NCI-H128 (cell line): ENCODE results near the gene TEAD1.
A peak's percentile ranks its signal among the peaks of the same experiment; 100 is the strongest.

Experiments
- DNase-seq: peaks from one replicate; lab custom pipeline; 2025; ENCODE audit not compliant: unreplicated experiment; lab: John Stamatoyannopoulos, UW

TEAD1 gene

DNA sequence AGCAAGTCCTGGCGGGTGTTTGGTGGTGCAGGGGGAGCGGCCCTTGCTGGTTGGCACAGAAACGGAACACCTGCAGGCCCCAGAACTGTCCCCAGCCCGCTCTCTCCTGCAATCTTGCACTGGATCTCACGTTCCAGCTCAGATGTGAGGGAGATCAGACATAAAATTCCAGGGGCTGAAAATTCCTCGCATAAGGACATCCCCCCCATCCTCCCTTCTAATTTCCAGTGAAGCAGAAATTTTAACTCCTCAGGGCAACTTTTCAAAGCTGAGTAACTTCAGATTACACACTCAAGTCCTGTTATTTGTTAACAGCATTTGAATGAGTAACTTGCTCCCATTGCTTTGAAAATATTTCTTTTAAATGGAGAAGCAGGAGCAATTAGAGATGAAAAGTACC is 294.6 kb downstream of the TEAD1 start:
- no peak for DNase-seq

GRCh38 chr11:12971955-12972354 is 297.7 kb downstream of the TEAD1 start:
- DNase-seq = no peak

GRCh38 chr11:12973528-12974181 is 299.4 kb downstream of the TEAD1 start:
- DNase-seq = no peak

DNA sequence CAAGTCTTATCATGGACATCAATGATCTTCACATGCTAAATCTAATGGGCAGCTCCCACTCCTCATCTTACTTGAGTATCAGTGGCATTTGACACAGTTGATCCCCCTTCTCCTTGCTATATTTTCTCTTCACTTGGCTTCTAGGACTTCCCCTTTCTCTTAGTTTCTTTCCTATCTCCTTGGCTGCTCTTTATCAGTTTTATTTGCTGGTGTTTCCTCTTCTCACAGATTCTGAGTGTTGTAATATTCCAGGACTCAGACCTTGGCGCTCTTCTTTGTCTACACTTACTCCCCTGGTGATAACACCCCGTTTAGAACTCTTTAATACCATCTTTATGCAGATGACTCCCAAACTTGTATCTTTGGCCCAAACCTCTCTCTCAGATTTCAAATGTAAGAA is 301.0 kb downstream of the TEAD1 start:
- no peak for DNase-seq

- peak; percentile 85 for DNase-seq
These were observed 305.9 kb downstream of the TEAD1 start for GRCh38 chr11:12979928-12980689.

GRCh38 chr11:12981676-12982522 is 307.7 kb downstream of the TEAD1 start:
- no peak for DNase-seq

- no peak for DNase-seq
These were observed 309.1 kb downstream of the TEAD1 start for GRCh38 chr11:12983336-12983735.

- DNase-seq = no peak
These were observed 312.1 kb downstream of the TEAD1 start for GRCh38 chr11:12986194-12986898.

- no peak for DNase-seq
These were observed 315.4 kb downstream of the TEAD1 start for GRCh38 chr11:12989428-12990161.

DNA sequence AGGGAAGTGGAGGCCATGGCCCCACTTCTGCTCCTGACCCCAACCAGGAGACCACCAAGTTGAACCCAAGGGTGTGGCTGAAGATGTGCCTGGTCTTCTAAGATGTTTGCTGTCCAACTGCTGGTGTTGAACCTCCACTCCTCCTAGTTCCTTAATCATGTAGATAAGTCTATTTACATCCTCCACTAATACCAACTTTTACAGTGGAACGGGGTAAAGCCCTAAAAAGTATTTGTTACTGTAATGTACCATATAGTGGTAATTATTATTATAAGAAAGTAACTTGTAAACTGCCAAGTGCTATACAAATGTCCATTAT is 315.9 kb downstream of the TEAD1 start:
- no peak for DNase-seq

DNA sequence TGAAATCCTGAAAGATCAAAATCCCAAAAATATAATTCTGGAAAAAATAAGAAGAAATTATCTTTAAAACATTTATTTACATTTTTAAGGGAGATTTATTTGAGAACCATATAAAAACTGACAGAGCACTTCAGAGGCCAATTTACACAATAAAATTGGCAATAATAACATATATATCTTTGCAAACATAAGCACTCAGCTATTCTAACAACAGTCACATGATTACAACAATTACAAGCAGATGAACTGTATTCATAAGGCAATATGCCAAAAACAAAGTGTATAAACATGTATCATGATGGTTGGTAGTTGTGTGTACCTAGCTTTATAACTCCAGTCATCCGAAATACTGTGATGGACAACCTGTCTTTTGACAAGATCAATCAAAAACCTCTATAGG is 317.2 kb downstream of the TEAD1 start:
- no peak for DNase-seq

GRCh38 chr11:12993626-12994025 is 319.4 kb downstream of the TEAD1 start:
- DNase-seq = no peak
